Pons (tissue), 1 donor: ENCODE measurements around the gene DOK6.
"Not testable (repeated sequence)": the region's sequence is repeated elsewhere in the genome, so short reads cannot be mapped to it uniquely, and the experiment has no call there.

ENCODE experiments used
- DNase-seq: peaks from one replicate; pipeline ENCODE4 v3.0.0-alpha.2; 2016; ENCODE audit warnings: low spot score

Gene DOK6

DNA sequence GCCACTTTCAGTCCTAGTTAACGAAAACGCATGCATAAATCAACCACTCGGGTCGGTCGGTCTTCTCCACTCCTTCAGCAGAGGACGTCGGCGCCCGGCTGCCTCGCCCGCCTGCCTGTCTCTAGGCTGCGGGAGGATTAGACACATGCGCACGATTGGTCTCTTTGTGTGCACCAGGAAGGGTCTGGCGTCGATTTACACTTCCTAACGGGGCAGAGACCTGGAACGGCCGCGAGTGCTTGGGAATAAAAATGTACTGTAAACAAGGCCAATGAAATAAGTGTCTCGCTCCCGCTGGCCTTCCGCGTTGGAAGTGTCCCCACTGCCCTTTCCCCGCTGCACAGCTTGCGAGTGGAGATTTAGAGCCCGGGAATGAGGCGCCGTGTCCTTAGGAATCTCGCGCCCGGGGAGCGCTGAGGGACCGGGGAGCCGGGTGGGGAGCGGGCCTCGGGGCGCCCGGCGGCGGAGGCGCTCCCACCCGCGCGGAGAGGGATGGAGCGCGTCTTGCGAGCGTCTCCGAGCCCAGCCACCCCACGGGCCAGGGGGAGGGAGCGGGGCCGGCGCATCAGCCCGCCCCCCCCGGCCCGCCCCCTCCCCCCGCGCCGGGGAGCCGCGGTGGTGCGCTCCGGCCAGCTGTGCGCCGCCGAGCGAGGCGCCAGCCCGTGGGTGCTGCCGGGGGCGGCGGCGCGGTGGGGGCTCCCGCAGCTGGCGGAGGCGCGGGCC, at the start of gene DOK6:
DOK6 (plus strand) TSS at position 636 of the 723 bp plus-strand sequence.
- DNase-seq: peak; percentile 33

DNA sequence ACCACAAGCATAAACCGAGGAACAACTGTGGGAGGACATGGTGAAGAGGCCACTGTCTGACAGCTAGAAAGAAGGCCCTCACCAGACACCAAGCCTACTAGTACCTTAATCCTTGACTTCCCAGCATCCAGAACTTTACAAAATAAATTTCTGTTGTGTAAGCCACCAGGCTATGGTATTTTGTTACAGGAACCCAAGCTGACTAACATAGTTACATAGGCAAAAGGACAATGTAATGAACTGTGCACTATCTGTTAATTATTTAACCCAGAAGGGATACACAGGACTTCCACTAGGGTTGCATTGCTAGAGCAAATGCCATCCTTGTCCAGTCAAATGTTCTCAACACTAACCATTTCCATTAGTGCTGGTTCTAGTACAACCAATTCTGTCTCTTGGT, 47.7 kb upstream of the DOK6 start:
- DNase-seq: no peak

DNA sequence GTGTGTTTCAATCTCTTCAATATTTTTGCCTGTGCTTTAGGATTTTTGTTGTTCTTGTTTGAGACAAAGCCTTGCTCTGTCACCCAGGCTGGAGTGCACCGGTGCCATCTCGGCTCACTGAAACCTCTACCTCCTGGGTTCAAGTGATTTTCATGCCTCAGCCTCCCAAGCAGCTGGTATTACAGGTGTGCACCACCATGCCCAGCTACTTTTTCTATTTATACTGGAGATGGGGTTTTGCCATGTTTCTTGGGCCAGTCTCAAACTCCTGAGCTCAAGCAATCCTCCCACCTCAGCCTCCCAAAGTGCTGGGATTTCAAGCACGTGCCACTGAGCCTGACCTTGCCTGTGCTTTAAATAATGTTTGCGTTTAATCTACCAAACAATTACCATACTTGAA, 43.1 kb upstream of the DOK6 start:
- DNase-seq: no peak

DNA sequence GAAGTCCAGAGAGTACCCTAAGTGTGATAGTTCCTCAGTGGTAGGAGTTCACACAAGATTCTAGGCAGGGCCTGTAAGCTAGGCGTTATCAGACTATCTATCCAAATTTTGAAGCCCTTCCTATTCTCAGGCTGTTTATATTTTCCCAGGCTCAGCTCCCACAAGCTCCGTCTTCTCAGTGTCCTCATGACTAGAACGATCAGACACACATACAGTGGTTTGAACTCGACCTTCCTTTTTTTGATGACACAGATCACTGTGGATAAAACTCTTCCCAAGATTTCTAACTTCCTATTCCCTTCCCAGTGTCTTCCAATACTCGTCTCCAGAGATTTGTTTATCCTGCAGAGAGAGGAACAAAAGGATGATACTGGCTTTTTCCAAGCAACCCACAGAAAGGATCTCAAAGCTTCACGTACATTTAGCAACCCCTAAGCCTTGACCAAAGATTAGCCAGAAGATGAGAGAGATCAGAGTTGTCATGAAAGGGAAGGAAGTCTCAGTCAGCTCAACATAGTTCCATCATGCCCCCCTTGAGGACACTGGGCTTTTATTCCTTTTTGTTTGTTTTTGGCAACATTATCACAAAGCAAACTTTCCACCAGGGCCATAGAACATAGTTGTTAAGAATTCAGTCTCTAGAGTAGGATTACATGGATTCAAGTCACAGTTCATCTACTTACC, 42.3 kb upstream of the DOK6 start:
- no peak for DNase-seq

DNA sequence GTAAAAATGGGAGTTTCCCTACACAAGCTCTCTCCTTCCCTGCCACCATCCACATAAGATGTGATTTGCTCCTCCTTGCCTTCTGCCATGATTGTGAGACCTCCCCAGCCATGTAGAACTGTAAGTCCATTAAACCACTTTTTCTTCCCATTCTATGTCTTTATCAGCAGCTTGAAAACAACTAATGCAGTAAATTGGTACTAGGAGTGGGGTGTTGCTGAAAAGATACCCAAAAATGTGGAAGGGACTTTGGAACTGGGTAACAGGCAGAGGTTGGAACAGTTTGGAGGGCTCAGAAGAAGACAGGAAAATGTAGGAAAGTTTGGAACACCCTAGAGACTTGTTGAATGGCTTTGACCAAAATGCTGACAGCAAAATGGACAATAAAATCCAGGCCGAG, 40.9 kb upstream of the DOK6 start:
- DNase-seq: not testable (repeated sequence)

DNA sequence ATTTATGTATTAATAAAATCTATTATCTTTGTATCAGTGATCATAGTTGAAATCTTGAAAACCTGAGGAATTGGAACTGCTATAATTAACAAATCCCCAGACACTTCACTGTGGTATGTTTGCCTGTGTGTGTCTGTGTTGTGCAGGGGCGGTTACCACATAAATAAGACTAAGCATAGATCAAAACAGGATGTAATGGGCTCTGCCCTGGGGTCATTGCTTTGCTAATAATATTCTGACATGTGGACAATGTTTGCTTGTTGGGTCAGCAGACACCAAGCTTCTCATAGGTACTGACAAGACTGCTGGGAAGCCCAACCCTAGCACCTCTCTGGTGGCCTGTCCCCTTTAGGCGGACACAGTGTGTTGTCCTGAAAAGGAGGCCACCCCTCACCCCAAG, 35.8 kb upstream of the DOK6 start:
- DNase-seq: no peak

DNA sequence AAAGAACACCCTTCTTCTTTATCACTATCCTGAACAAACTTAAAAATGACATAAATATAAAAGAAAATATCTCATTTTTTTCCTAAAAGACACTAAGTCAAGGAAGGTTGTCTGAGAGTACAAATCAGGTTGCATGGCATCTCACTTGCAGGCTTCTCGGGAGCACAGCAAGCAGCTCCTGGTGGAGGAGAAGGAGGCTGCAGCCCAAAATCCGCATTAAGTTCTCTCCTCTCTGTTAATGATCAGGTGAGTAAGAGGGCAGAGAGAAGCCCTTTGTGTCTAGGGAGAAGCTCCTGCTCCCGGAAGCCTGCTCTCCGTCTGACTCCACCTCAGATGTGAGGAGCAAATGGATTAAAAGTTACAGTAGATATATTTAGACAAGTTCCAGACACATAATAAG, 35.0 kb upstream of the DOK6 start:
- DNase-seq: no peak

DNA sequence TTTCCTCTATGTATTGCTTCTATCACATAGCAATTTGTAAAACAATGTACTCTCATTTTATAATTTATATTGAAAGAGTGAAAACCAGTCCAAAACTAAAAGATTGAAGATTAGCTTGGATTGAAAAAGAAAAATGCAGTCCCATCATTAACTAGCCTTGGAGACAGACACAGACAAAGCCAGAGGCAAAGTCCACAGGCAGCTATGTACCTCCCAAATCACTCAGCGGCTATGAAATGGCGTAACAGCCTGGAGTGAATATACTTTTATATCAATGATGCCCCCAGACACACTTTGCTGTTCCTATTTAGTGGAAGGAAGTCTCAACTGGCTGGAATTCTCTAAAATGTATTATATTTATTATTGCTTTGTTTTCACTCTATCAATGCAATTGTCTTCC, 33.6 kb upstream of the DOK6 start:
- DNase-seq: no peak

DNA sequence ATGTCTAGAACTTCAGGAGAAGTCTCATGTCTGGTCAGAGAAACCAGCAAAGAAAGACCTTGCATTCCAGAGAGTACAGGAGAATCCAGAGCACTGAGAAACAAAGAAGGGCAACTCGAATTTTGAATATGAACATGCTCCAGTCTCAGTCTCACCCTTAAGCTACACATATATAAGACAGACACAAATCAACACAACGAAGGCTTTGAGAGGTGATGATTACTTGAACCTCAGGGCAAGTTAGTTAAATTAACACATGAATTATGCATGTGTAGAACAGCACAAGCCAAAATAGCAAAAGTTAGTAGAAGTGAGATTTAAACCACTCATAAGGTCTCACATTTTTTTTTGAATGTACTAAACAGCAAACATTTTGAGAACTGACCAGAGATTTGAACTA, 29.0 kb upstream of the DOK6 start:
- DNase-seq: no peak

DNA sequence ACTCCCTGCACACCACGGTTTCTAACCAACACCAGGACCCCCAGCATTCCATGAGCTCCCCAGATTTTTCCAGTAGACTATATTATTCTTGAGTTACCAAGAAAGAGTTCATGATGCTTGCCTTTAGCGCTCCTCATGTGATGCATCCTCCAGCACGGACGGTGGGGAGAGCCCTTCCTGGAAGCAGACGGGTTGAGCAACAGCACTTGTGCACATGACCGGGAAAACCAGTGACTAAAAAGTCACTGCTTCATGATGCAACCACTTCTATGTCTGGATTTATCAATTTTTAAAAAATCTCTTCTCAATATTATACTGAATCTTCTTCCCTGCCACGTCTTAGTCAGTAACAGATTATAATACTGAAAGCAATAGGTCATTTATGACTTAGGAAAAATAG, 20.4 kb upstream of the DOK6 start:
- no peak for DNase-seq

DNA sequence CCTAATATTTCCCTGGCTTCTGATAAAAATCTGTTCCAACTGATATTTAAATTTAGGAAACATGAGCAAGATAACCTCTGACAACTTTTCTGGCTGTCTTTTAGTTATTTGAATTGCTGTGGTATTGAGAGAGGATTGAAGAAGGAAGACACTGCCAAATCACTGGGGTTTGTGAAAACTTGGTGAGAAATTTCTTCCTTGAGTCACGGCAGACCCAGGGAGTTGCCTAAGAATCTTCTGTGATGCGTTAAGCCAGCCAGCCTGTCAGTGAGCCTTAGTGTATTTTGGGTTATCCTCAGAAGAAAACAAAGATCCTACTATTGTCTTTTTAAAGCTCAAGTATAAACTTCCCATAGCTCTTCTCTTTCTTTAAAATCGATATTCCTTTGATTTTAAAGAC, 17.5 kb upstream of the DOK6 start:
- DNase-seq: no peak

DNA sequence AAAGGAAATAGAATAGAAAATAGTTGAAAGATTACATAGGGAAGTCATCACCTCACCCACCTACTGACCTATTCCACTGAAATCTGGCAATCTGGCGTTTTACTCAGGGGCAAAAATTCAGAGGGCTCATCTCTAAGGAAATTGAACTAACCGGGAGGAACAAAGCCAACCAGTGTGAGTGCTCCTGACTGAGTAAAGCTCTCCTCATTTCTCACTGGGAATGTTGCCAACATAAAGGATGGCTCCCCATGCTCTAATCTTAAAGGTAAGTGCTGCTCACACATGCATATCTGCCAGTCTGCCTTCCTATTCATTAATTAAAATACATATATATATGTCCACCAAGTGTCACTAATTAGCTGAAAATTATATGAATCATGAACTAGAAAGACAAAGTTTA, 13.5 kb upstream of the DOK6 start:
- no peak for DNase-seq

DNA sequence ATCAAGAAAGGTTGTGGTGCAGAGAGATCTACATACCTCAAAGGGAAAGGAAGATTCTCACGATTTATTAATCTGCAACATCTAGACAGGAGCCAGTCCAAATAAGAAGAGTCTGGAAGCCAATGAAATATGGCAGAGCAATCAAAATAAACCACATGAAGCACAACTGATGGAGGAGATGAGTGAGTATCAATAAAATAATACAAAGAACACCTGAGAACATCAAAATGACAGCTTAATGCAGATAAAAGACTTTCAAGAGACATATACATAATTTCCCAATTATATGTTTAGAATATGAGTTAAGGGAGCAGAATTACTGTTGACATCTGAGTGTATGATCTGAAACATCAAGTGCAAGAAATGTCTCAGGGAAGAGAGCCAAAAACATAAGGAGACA, 12.5 kb upstream of the DOK6 start:
- no peak for DNase-seq

DNA sequence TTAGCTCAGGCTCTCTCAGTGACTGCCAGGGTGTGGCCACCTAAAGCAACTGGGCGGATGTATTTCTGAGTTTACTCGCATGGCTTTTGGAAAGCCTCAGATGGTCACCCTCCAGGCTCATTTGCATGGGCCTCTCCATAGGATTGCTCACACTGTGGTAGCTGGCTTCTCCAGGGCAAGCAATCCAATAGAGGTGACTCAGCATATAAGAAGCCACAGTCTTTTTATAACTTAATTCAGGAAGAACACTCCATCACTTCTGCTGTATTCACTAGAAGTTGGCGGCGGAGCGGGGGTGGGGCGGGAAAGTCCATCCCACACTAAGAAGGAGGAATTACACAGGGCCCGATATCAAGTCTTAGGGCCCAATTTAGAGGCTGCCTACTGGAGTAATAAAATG, 3.6 kb upstream of the DOK6 start:
- DNase-seq: no peak

DNA sequence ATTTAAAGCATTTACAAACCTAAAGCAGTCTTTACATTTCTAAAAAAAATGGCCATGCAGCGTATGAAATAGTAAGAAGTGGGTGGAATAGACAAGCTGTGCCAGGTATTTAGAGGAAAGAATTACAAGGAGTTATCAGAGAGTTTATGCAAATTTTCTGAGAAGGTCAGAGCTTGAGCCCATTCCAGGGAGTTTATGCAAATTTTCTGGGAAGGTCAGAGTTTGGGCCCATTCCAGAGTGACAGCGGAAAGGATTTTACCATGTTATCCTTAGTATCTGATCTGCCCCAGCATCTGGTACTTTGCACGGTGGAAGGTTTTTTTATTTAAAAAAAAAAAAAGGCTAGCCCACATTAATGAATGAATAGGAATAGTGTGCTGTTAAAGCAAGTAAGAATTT, 1.4 kb upstream of the DOK6 start:
- no peak for DNase-seq

DNA sequence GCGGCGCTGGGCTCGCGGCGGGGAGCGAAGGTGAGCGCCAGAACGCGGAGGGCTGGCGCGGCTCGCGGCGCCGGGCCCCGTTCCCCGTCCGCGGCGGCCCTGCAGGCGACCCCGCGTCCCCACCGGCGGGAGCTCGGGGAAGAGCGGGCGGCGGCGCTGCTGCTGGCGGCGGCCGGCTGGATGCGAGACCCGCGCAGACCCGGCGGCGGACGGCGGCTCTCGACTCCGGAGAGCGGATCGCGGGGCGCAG, 213 bp downstream of the DOK6 start:
- DNase-seq: no peak

DNA sequence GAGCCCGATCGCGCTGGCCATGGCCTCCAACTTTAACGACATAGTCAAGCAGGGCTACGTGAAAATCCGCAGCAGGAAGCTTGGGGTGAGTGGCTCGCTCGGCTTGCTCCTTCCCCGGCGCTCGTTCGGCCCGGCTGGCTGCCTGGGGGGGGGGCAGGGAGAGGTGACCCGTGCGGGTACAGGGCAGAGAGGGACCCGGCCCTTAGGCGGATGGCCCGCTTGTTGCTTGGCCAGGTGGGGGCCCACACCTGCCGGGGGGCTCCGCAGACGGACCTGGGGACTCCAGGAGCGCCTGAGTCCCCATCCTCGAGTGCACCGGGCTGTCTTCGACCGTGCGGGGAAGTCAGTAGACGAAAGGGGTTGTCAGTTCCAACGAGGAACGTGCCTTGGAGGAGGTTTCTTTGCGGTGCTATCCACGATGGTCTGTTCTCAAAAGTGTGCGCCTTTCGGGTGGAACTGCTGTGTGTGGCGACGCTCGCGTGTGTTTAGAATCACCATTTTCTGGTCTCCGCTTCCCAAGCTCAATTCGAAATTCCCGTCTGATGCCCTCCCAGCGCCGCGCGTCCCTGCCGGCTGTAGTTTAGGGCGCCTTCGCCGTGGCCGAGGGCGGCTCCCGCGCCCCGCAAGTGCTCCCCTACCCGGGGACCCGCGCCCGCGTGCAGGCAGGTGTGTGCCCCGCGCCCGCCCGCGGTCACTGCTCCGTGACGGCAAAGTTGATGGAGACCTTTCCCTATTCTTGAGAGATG, 711 bp downstream of the DOK6 start:
- DNase-seq: no peak

DNA sequence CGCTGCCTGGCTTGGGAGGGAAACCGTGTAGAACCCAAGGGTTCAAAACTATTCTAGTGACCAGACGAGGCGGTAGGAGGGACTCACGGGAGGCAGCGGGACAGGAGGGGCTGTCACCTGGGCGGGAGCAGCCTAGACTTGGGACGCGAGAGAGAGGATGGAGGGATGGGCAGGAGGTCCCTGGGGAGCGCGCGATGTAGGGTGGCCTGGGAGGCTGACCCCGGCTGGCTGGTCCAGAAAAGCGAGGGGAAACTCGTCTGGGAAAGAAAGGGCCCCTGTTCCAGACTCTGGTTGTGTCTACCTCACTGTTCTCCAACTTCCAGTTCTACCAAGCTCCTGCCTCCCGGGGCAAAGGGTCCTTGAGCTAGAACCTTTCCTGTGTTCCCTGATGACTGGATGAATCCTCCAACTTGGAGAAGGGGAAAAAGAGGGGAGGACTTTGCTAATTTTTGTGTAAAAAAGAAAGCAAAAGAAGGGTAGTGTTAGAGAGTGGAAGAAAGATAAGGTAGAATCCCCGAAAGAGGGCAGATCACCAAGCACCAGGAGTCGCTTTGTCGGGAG, 1.4 kb downstream of the DOK6 start:
- no peak for DNase-seq

DNA sequence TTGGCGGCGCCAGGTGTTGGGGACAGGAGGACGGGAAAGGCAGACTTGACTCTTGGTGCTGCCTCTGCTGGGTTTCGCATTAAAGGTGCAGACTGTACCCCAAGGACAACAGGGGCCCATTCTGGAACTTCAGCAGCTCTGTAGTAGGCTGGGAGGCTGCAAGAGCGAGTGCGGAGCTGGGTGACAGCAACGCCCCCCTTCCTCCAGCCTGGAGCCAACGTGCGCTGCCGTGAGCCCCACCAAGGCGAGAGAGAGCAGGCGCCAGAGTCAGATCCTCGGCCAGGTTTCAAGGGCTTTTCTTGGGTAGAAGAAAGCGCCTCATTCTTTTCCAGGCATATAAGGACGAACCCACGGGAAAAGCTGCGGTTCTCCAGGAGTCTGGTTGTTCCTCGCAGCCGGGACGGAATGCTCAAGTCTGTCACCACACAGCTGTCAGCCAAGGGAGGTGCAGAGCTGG, 1.9 kb downstream of the DOK6 start:
- DNase-seq: no peak

DNA sequence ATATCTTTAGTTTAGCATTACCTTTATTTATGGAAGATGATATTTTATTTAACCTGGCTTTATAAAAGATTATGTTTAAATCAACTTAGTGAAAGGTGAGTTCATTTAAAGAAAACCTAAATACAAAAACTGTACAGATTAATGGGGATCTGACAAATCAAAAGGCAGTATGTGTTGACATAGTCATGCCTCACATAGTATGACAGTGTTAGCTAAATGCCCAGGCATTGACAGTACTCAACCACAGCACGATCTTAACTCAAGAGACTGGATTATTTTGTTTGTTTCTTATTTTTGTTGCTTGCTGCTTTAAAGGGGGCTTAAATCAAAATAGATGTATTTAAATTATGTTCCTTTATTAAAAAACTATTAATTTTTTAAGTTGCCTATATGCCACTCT, 7.8 kb downstream of the DOK6 start:
- DNase-seq: no peak

DNA sequence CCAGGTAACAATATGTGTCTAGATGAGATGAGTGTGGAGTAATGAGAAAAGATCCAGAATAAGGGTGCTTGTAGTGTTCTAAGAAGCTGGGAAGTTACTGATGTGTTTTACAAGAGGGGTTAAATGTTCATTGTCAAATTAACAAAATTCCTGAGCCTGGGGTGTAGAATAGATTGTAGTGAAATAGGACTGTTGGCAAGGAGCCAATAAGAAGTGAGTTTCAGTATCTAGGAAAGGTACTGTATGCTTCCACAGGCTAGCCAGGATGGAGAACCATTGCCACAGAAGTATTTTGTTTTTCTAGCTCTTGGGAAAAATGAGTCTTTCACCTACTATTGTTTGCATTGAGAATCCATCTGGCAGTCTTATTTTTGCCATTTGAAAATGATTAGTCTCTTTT, 10.5 kb downstream of the DOK6 start:
- DNase-seq: no peak

DNA sequence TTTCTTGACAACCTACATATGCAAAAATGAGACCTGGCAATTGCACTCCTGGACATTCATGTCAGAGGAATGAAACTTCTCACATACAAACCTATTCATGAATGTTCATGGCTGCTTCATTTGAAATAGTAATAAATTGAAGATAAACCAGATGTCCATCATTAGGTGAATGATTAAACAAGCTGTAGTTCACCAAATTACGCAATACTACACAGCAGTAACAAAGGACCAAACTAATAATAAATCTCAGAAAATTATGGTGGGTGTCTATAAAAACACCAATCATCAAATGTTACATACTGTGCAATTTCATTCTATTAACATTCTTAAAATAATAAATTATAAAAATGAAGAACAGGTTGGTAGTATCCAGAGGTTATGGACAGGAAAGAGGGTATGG, 13.5 kb downstream of the DOK6 start:
- no peak for DNase-seq

DNA sequence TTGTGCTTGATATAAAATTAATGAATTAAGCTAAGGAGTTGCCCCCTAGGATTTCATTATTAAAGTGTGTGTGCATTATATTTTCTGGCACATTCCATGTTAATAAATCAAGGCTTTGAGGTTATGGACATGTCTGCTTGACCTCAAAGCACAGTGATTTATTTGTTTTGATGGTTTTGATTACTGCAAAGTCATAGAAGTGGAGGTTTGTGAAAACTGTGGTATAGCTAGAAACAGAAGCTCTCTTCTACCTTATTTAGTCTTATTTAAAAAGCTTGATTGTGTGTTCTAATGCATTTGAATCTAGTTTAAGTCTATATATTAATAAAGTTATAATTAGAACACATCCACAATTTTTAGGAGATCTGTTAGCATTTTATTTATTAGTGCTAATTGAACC, 32.2 kb downstream of the DOK6 start:
- DNase-seq: no peak
